IMR-90 (cell line): ENCODE measurements around the gene PITPNM2. TPM values are rescaled to one million over a fixed set of nuclear protein-coding genes. Genes with fewer than 3 reads are reported as not detected.

Experiments used
- ATAC-seq: fragments of 200-7000 bp; cut with Tn5 transposase; 2 replicates; pipeline ENCODE4 v1.9.1; 2020; ENCODE audit warnings: low read depth, mild to moderate bottlenecking, moderate library complexity
- BruUV-seq: library from RNA; stranded (reverse); fragments of 400-500 nt; replicated peaks from 2 replicates; lab custom pipeline; 2021; lab: Mats Ljungman, UMichigan
- CTCF ChIA-PET: fragments of 300-600 bp; formaldehyde crosslinking; extraction: SDS; loops from one replicate; lab custom pipeline; 2021; ENCODE audit warnings: antibody characterized with exemption; lab: Yijun Ruan, JAX
- POLR2A ChIA-PET: fragments of 300-600 bp; sonication (Branson Sonifier 250); formaldehyde crosslinking; loops from one replicate; lab custom pipeline; 2022; ENCODE audit warnings: antibody characterized with exemption; ENCODE audit not compliant: unreplicated experiment; lab: Charles Lee
- DNase-seq: peaks from one replicate; pipeline ENCODE4 v3.0.0; 2013
- H2AFZ ChIP-seq: replicated peaks from 2 replicates; pipeline ENCODE3; 2013; ENCODE audit warnings: low read length, mild to moderate bottlenecking; ENCODE audit not compliant: poor library complexity
- H2AK5ac ChIP-seq: 2 replicates; pipeline ENCODE4 v1.6.1; 2013; ENCODE audit warnings: low read depth, low read length, inconsistent platforms
- H2AK9ac ChIP-seq: replicated peaks from 2 replicates; pipeline ENCODE3; 2013; ENCODE audit warnings: mild to moderate bottlenecking, low read depth, low read length, moderate library complexity; ENCODE audit not compliant: poor library complexity
- H2BK120ac ChIP-seq: 2 replicates; pipeline ENCODE4 v1.6.1; 2013; ENCODE audit warnings: low read depth, low read length, inconsistent platforms
- H2BK15ac ChIP-seq: 3 replicates; pipeline ENCODE4 v1.6.1; 2013; ENCODE audit warnings: low read depth, low read length, inconsistent platforms
- H2BK20ac ChIP-seq: 2 replicates; pipeline ENCODE4 v1.6.1; 2013; ENCODE audit warnings: low read depth, mild to moderate bottlenecking, inconsistent platforms, low read length, moderate library complexity
- H2BK5ac ChIP-seq: 2 replicates; pipeline ENCODE4 v1.6.1; 2013; ENCODE audit warnings: mild to moderate bottlenecking, low read depth, low read length, inconsistent platforms; ENCODE audit not compliant: poor library complexity, severe bottlenecking
- H3K14ac ChIP-seq: replicated peaks from 2 replicates; pipeline ENCODE4 v1.6.1; 2013; ENCODE audit warnings: low read depth, low read length, inconsistent platforms
- H3K18ac ChIP-seq: 2 replicates; pipeline ENCODE4 v1.6.1; 2013; ENCODE audit warnings: low read depth, low read length, control low read depth
- H3K23ac ChIP-seq: 2 replicates; pipeline ENCODE4 v1.6.1; 2013; ENCODE audit warnings: low read depth, low read length, inconsistent platforms
- H3K27ac ChIP-seq: 2 replicates; pipeline ENCODE4 v1.5.1; 2013; ENCODE audit warnings: mild to moderate bottlenecking, control low read depth, low read length; ENCODE audit not compliant: insufficient read depth
- H3K27me3 ChIP-seq: 2 replicates; pipeline ENCODE4 v1.6.1; 2013; ENCODE audit warnings: low read length; ENCODE audit not compliant: control insufficient read depth, insufficient read depth
- H3K36me3 ChIP-seq: 2 replicates; pipeline ENCODE4 v1.6.1; 2013; ENCODE audit warnings: low read length, mixed read lengths; ENCODE audit not compliant: control insufficient read depth, insufficient read depth
- H3K4ac ChIP-seq: 2 replicates; pipeline ENCODE4 v1.6.1; 2013; ENCODE audit warnings: low read depth, low read length, inconsistent platforms
- H3K4me1 ChIP-seq: 2 replicates; pipeline ENCODE4 v1.6.1; 2013; ENCODE audit warnings: low read length, mixed read lengths; ENCODE audit not compliant: control insufficient read depth, insufficient read depth
- H3K4me2 ChIP-seq: 2 replicates; pipeline ENCODE4 v1.6.1; 2013; ENCODE audit warnings: low read depth, mild to moderate bottlenecking, control low read depth, low read length, moderate library complexity
- H3K4me3 ChIP-seq: 2 replicates; pipeline ENCODE4 v1.5.1; 2013; ENCODE audit warnings: low read depth, mild to moderate bottlenecking, control low read depth, low read length, moderate library complexity; ENCODE audit not compliant: insufficient read depth
- H3K56ac ChIP-seq: 2 replicates; pipeline ENCODE4 v1.6.1; 2013; ENCODE audit warnings: low read length, inconsistent platforms; ENCODE audit not compliant: insufficient read depth; ENCODE audit errors: extremely low read depth
- H3K79me1 ChIP-seq, 2 experiments: 2 replicates each; pipeline ENCODE4 v1.6.1; 2013; ENCODE audit warnings: low read length in 2 of 2, inconsistent platforms in 1 of 2, low read depth in 1 of 2
- H3K9ac ChIP-seq: 2 replicates; pipeline ENCODE4 v1.6.1; 2013; ENCODE audit warnings: low read depth, low read length, control low read depth
- H3K9me1 ChIP-seq: 2 replicates; pipeline ENCODE4 v1.6.1; 2013; ENCODE audit warnings: low read length, inconsistent platforms; ENCODE audit not compliant: insufficient read depth
- H3K9me3 ChIP-seq: 2 replicates; pipeline ENCODE4 v1.6.1; 2013; ENCODE audit warnings: low read length; ENCODE audit not compliant: control insufficient read depth, insufficient read depth
- H4K20me1 ChIP-seq: 2 replicates; pipeline ENCODE4 v1.6.1; 2013; ENCODE audit warnings: low read length, inconsistent platforms; ENCODE audit not compliant: insufficient read depth
- H4K5ac ChIP-seq: 2 replicates; pipeline ENCODE4 v1.6.1; 2013; ENCODE audit warnings: mild to moderate bottlenecking, low read depth, low read length, control low read depth
- H4K8ac ChIP-seq, 2 experiments: 2 replicates each; pipeline ENCODE4 v1.6.1; 2013; ENCODE audit warnings: low read depth in 2 of 2, low read length in 2 of 2, control low read depth in 1 of 2, inconsistent platforms in 1 of 2
- H4K91ac ChIP-seq: 2 replicates; pipeline ENCODE4 v1.6.1; 2013; ENCODE audit warnings: low read depth, low read length, inconsistent platforms; ENCODE audit not compliant: insufficient read depth
- FOS ChIP-seq: fragments of 150-350 bp; IDR thresholded peaks from 2 replicates; pipeline ENCODE4 v1.6.1; 2016; ENCODE audit warnings: low read depth, low read length
- MAFK ChIP-seq: IDR thresholded peaks from 2 replicates; pipeline ENCODE4 v1.6.1; 2012; ENCODE audit warnings: low read depth, low read length, improper control_type of control experiment
- MXI1 ChIP-seq: IDR thresholded peaks from 2 replicates; pipeline ENCODE4 v1.6.1; 2012; ENCODE audit warnings: low read depth, mild to moderate bottlenecking, low read length, moderate library complexity, borderline replicate concordance
- RCOR1 ChIP-seq: IDR thresholded peaks from 2 replicates; pipeline ENCODE4 v1.6.1; 2012; ENCODE audit warnings: mild to moderate bottlenecking, low read length, improper control_type of control experiment; ENCODE audit not compliant: insufficient replicate concordance
- RFX5 ChIP-seq: IDR thresholded peaks from 2 replicates; pipeline ENCODE4 v1.8.0; 2012; ENCODE audit warnings: low read depth, mild to moderate bottlenecking, low read length, moderate library complexity
- USF2 ChIP-seq: fragments of 150-350 bp; IDR thresholded peaks from 2 replicates; pipeline ENCODE4 v1.6.1; 2017; ENCODE audit warnings: mild to moderate bottlenecking, antibody characterized with exemption, low read length, low read depth
- WGBS, 2 experiments: methylation state at CpG; one replicate each; pipeline versions ENCODE4 v1.1.5 to v1.1.7; 2013; ENCODE audit warnings: missing lambda C conversion rate in 2 of 2; ENCODE audit not compliant: insufficient read length in 1 of 2; ENCODE audit errors: extremely low coverage in 2 of 2; 5-methylcytosine and 5-hydroxymethylcytosine counted together
- dilution Hi-C: fragments of 300-500 bp; cut with HindIII; formaldehyde crosslinking; loops from one replicate; pipeline ENCODE4 v1.14.3; 2018; ENCODE audit warnings: low sequenced_read_pairs; ENCODE audit not compliant: unreplicated experiment
- in situ Hi-C: fragments of 300-500 bp; cut with MboI; formaldehyde crosslinking; loops from 3 replicates; pipeline ENCODE4 v1.14.3; 2019; ENCODE audit warnings: low sequenced_read_pairs, inconsistent platforms, mixed read lengths
- intact Hi-C: fragments of 100-400 bp; cut with micrococcal nuclease; formaldehyde crosslinking; loops from 2 replicates; pipeline ENCODE4 v1.10.0; 2022
- polyA plus RNA-seq, 3 experiments: library from polyadenylated mRNA; depleted of rRNA; stranded (reverse); fragments of >200 nt; gene quantifications; 2 replicates each; pipeline ENCODE4 v1.2.3, GENCODE V29; 2012; ENCODE audit warnings: low replicate concordance in 1 of 3
- total RNA-seq: library from RNA; depleted of rRNA; stranded (reverse); fragments of >200 nt; gene quantifications from 2 replicates; pipeline ENCODE4 v1.2.3, GENCODE V29; 2012; rRNA removed

The PITPNM2 gene
- total and polyA plus RNA-seq, 2 of the 4 experiments (the other 2 are of a cell fraction): 1.6 to 3.0 TPM

DNA sequence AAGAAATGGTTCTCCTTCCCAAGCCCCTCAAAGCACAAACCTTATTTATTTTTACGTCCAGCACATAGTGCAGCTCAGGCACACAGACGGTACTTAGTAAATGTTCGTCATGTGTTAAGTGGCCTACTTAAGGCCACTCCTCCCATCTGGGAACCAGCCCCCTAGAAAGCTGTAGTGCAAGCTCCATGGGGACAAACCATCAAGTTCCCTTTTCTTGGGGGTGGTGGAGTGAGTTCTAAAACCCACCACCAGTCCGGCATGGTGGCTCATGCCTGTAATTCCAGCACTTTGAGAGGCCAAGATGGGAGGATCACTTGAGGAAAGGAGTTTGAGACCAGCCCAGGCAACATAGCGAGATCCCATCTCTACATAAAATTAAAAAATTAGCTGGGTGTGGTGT, 49.4 kb downstream of the PITPNM2 start:
- WGBS, 2 experiments: no CpG with 5 or more reads among the region's 5 CpGs
- no peak overlapping the region for H3K23ac ChIP-seq
- peaks cover 9% of the 10 kb centered on the region; the same call in 1 of the 2 replicates for H3K36me3 ChIP-seq
- BruUV-seq: no TSS peak
- no peak for TF ChIP-seq MXI1
- TF ChIP-seq FOS: no peak
- TF ChIP-seq MAFK: no peak
- TF ChIP-seq RCOR1: no peak
- TF ChIP-seq USF2: no peak
- no peak for TF ChIP-seq RFX5
- no peak overlapping the region for H2AK9ac ChIP-seq
- H3K4me2 ChIP-seq: no peak overlapping the region
- H2AFZ ChIP-seq: no peak overlapping the region
- H4K91ac ChIP-seq: no peak overlapping the region
- H3K9me1 ChIP-seq: peaks cover 19% of the 10 kb centered on the region
- H3K79me1 ChIP-seq: peaks cover 0 to 16% of the 10 kb centered on the region in 2 experiments; a peak in 1 of 4 replicates
- in situ Hi-C loops (no loop called here), dilution Hi-C loops (no loop called here), intact Hi-C loops (no loop called here)
- H2BK120ac ChIP-seq: no peak overlapping the region
- H3K27me3 ChIP-seq: peaks cover 2% of the 10 kb centered on the region; the same call in 1 of the 2 replicates
- H2AK5ac ChIP-seq: no peak overlapping the region
- no peak overlapping the region for H3K18ac ChIP-seq
- POLR2A ChIA-PET: no interaction called here
- H3K4me1 ChIP-seq: peaks cover 6% of the 10 kb centered on the region
- ATAC-seq: no peak
- no peak overlapping the region for H3K14ac ChIP-seq
- H3K4me3 ChIP-seq: no peak overlapping the region
- CTCF ChIA-PET: no interaction called here
- H3K9ac ChIP-seq: no peak overlapping the region
- no peak overlapping the region for H3K27ac ChIP-seq
- no peak for DNase-seq
- H3K56ac ChIP-seq: no peak overlapping the region
- H4K8ac ChIP-seq: no peak overlapping the region
- no peak overlapping the region for H3K4ac ChIP-seq
- peaks cover 19% of the 10 kb centered on the region; the same call in 1 of the 2 replicates for H4K20me1 ChIP-seq
- no peak overlapping the region for H4K5ac ChIP-seq
- H2BK15ac ChIP-seq: no peak overlapping the region
- no peaks in the 10 kb centered on the region for H3K9me3 ChIP-seq
- H2BK5ac ChIP-seq: no peak overlapping the region
- no peak overlapping the region for H2BK20ac ChIP-seq

Other genes starting within 250 kb of the PITPNM2 start
- gene ABCB9, start 184.6 kb downstream of the PITPNM2 start, total RNA-seq: 5.6 and 7.2 TPM in 2 replicates
- gene ABCB9, start 184.6 kb downstream of the PITPNM2 start, polyA plus RNA-seq (2012; rRNA removed): 7.8 and 8.3 TPM in 2 replicates
- 4.3 and 4.7 TPM in 2 replicates for gene OGFOD2, start 175.8 kb downstream of the PITPNM2 start, total RNA-seq
- 18.2 and 19.0 TPM in 2 replicates for gene OGFOD2, start 175.8 kb downstream of the PITPNM2 start, polyA plus RNA-seq (2012; rRNA removed)
- gene ARL6IP4, start 170.4 kb downstream of the PITPNM2 start, total RNA-seq: 161 and 205 TPM in 2 replicates
- 254 and 258 TPM in 2 replicates for gene ARL6IP4, start 170.4 kb downstream of the PITPNM2 start, polyA plus RNA-seq (2012; rRNA removed)
- 17.0 and 30.8 TPM in 2 replicates for gene MPHOSPH9, start 82.1 kb upstream of the PITPNM2 start, total RNA-seq
- 7.6 and 8.3 TPM in 2 replicates for gene MPHOSPH9, start 82.1 kb upstream of the PITPNM2 start, polyA plus RNA-seq (2012; rRNA removed)
- gene MTRFR, start 82.3 kb upstream of the PITPNM2 start, total RNA-seq: 10.2 and 12.2 TPM in 2 replicates
- gene MTRFR, start 82.3 kb upstream of the PITPNM2 start, polyA plus RNA-seq (2012; rRNA removed): 7.2 and 8.6 TPM in 2 replicates
- gene CDK2AP1, start 120.8 kb upstream of the PITPNM2 start, total RNA-seq: 137 and 265 TPM in 2 replicates
- 261 and 293 TPM in 2 replicates for gene CDK2AP1, start 120.8 kb upstream of the PITPNM2 start, polyA plus RNA-seq (2012; rRNA removed)
- gene SBNO1, start 213.8 kb upstream of the PITPNM2 start, total RNA-seq: 24.9 and 43.0 TPM in 2 replicates
- gene SBNO1, start 213.8 kb upstream of the PITPNM2 start, polyA plus RNA-seq (2012; rRNA removed): 4.1 and 5.3 TPM in 2 replicates
- gene KMT5A, start 233.0 kb upstream of the PITPNM2 start, total RNA-seq: 26.0 and 32.2 TPM in 2 replicates
- 28.3 and 30.3 TPM in 2 replicates for gene KMT5A, start 233.0 kb upstream of the PITPNM2 start, polyA plus RNA-seq (2012; rRNA removed)